ENCODE measurements around the gene TUBGCP5. TPM values are rescaled to one million over a fixed set of nuclear protein-coding genes. Genes with fewer than 3 reads are reported as not detected.

TUBGCP5 gene
- total RNA-seq, 2 experiments from 2014 or later, result 24.2 to 24.5 TPM

DNA sequence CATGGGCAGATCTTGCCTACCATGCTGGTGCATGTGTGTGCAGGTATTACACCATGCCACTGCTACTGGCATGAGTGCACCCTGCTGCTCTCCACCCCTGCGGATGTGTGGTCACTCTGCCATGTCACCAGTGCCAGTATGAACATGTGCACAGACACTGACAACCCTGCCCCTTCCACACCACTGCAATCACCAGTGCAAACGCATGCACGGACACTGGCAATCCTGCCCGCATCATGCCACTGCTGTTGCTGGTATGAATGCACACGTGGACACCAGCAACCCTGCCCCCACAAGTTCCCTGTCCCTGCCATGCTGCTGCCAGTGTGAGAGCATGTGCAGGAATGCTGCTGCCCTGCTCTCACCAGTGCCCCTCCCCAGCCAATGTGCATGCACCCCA, 24.8 kb upstream of the TUBGCP5 start:
- CTCF ChIA-PET, result no interaction called here
- peaks cover 6% of the 10 kb centered on the region for H3K27me3 Mint-ChIP-seq
- Histone ChIP-seq H3K4me1 (ENCODE audit: insufficient read depth, low read length) (no peaks in the 10 kb centered on the region), H3K9me3 (ENCODE audit: control insufficient read depth in 1 of 2, insufficient read depth in 1 of 2, low read length in 2 of 2) (peaks cover 0 to 51% of the 10 kb centered on the region in 2 experiments), H3K36me3 (ENCODE audit: insufficient read depth, low read length) (no peaks in the 10 kb centered on the region), H3K27ac (ENCODE audit: low read depth in 1 of 2, low read length in 2 of 2) (no peak overlapping the region), H3K27me3 (ENCODE audit: control insufficient read depth in 1 of 2, insufficient read depth in 2 of 2, low read length in 2 of 2) (no peaks in the 10 kb centered on the region), H3K4me3 (ENCODE audit: low read length) (no peak overlapping the region)
- no peak overlapping the region for H3K27ac Mint-ChIP-seq
- TF ChIP-seq, protein P1, sequence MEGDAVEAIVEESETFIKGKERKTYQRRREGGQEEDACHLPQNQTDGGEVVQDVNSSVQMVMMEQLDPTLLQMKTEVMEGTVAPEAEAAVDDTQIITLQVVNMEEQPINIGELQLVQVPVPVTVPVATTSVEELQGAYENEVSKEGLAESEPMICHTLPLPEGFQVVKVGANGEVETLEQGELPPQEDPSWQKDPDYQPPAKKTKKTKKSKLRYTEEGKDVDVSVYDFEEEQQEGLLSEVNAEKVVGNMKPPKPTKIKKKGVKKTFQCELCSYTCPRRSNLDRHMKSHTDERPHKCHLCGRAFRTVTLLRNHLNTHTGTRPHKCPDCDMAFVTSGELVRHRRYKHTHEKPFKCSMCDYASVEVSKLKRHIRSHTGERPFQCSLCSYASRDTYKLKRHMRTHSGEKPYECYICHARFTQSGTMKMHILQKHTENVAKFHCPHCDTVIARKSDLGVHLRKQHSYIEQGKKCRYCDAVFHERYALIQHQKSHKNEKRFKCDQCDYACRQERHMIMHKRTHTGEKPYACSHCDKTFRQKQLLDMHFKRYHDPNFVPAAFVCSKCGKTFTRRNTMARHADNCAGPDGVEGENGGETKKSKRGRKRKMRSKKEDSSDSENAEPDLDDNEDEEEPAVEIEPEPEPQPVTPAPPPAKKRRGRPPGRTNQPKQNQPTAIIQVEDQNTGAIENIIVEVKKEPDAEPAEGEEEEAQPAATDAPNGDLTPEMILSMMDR (IDR thresholded peaks at IDR 0.05), result no peak
- H3K4me1 Mint-ChIP-seq (ENCODE audit: low read depth), result no peaks in the 10 kb centered on the region
- peaks cover 3% of the 10 kb centered on the region for H3K9me3 Mint-ChIP-seq
- POLR2A ChIA-PET, result no interaction called here
- H3K4me3 Mint-ChIP-seq, result no peak overlapping the region
- no peaks in the 10 kb centered on the region for H3K36me3 Mint-ChIP-seq (ENCODE audit: low read depth)
- intact Hi-C loops (cut with DNase I, micrococcal nuclease), result no loop called here
- DNase-seq, result no peak
- no peak for ATAC-seq (ENCODE audit: poor library complexity)

DNA sequence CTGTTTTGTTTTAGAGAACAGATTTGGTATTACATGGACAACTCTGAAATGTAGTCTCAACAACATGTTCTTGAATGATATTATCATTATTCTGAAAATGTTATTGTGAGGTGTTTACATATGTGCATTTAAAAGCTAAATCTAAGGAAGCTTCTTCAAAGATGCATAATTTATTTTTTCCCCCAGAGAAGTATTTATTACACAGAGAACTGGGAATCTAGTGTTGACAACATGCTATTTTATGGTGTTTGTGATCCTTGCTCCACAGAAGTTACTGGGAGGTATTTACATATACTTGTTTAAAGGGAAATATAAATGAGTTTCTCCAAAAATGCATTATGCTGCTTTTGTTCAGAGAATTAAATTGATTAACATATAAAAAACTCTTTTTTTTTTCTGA, 18.3 kb upstream of the TUBGCP5 start:
- H3K4me3 Mint-ChIP-seq, result no peak overlapping the region
- no peaks in the 10 kb centered on the region for H3K4me1 ChIP-seq (ENCODE audit: insufficient read depth, low read length)
- H3K36me3 ChIP-seq (ENCODE audit: insufficient read depth, low read length), result no peaks in the 10 kb centered on the region
- intact Hi-C loops (cut with DNase I, micrococcal nuclease), result no loop called here
- peaks cover 0 to 12% of the 10 kb centered on the region in 2 experiments for H3K9me3 ChIP-seq (ENCODE audit: control insufficient read depth in 1 of 2, insufficient read depth in 1 of 2, low read length in 2 of 2)
- DNase-seq (no peak), ATAC-seq (ENCODE audit: poor library complexity) (no peak)
- no peak overlapping the region for H3K27ac Mint-ChIP-seq
- no peak overlapping the region for H3K27ac ChIP-seq (ENCODE audit: low read depth in 1 of 2, low read length in 2 of 2)
- H3K9me3 Mint-ChIP-seq, result peaks cover 3% of the 10 kb centered on the region
- no peaks in the 10 kb centered on the region for H3K4me1 Mint-ChIP-seq (ENCODE audit: low read depth)
- peaks cover 21% of the 10 kb centered on the region for H3K27me3 Mint-ChIP-seq
- H3K4me3 ChIP-seq (ENCODE audit: low read length), result no peak overlapping the region
- TF ChIP-seq, protein P1 (IDR thresholded peaks at IDR 0.05), result no peak
- H3K27me3 ChIP-seq (ENCODE audit: control insufficient read depth in 1 of 2, insufficient read depth in 2 of 2, low read length in 2 of 2), result peaks cover 0 to 7% of the 10 kb centered on the region in 2 experiments
- ChIA-PET POLR2A (no interaction called here), CTCF (no interaction called here)
- no peaks in the 10 kb centered on the region for H3K36me3 Mint-ChIP-seq (ENCODE audit: low read depth)

DNA sequence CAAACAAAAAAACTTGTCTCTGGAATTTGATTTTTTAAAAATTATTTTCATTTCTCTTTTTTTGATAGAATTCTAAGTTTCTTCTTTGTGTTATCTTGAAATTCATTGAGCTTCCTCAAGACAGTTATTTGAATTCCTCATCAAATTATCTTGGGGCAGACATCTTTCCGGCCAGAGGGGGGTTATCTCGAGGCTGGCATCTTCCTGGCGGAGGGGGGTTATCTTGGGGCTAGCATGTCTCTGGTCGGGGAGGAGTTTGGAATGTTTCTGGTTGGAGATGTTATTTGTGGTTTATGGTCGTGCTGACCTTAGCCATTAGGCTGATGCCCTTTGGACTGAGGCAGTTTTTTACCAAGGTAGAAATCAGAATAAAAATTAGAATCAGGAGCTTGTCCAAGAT, 15.9 kb upstream of the TUBGCP5 start:
- intact Hi-C loops (cut with DNase I, micrococcal nuclease), result no loop called here
- no peaks in the 10 kb centered on the region for H3K4me1 Mint-ChIP-seq (ENCODE audit: low read depth)
- H3K4me3 ChIP-seq (ENCODE audit: low read length), result no peak overlapping the region
- H3K9me3 ChIP-seq (ENCODE audit: control insufficient read depth in 1 of 2, insufficient read depth in 1 of 2, low read length in 2 of 2), result no peaks in the 10 kb centered on the region
- CTCF ChIA-PET, result no interaction called here
- H3K4me3 Mint-ChIP-seq, result no peak overlapping the region
- H3K27me3 ChIP-seq (ENCODE audit: control insufficient read depth in 1 of 2, insufficient read depth in 2 of 2, low read length in 2 of 2), result peaks cover 0 to 7% of the 10 kb centered on the region in 2 experiments
- H3K36me3 Mint-ChIP-seq (ENCODE audit: low read depth), result no peaks in the 10 kb centered on the region
- no peak overlapping the region for H3K27ac Mint-ChIP-seq
- peaks cover 16% of the 10 kb centered on the region for H3K27me3 Mint-ChIP-seq
- no peaks in the 10 kb centered on the region for H3K36me3 ChIP-seq (ENCODE audit: insufficient read depth, low read length)
- POLR2A ChIA-PET, result no interaction called here
- no peak overlapping the region for H3K27ac ChIP-seq (ENCODE audit: low read depth in 1 of 2, low read length in 2 of 2)
- ATAC-seq (ENCODE audit: poor library complexity) (no peak), DNase-seq (no peak)
- H3K4me1 ChIP-seq (ENCODE audit: insufficient read depth, low read length), result no peaks in the 10 kb centered on the region
- TF ChIP-seq, protein P1 (IDR thresholded peaks at IDR 0.05), result no peak
- H3K9me3 Mint-ChIP-seq, result no peaks in the 10 kb centered on the region

Data from CD4-positive, alpha-beta T cell (primary cell).